GM10266 (cell line): ENCODE measurements around the gene ITGA7.

ENCODE experiments used
- DNase-seq: peaks from one replicate; pipeline ENCODE4 v3.0.0; 2012; ENCODE audit errors: extremely low spot score
- TF ChIP-seq, protein P1 (sequence below): IDR thresholded peaks from 2 replicates; pipeline ENCODE4 v1.5.1; 2012; ENCODE audit warnings: mild to moderate bottlenecking, low read depth; ENCODE audit not compliant: control insufficient read depth, insufficient read depth; ENCODE audit errors: missing control alignments

ITGA7 gene

GRCh38 chr12:55729819-55730818 is 22.4 kb upstream of the ITGA7 start:
- peak; percentile 68 for DNase-seq
- TF ChIP-seq, protein P1, sequence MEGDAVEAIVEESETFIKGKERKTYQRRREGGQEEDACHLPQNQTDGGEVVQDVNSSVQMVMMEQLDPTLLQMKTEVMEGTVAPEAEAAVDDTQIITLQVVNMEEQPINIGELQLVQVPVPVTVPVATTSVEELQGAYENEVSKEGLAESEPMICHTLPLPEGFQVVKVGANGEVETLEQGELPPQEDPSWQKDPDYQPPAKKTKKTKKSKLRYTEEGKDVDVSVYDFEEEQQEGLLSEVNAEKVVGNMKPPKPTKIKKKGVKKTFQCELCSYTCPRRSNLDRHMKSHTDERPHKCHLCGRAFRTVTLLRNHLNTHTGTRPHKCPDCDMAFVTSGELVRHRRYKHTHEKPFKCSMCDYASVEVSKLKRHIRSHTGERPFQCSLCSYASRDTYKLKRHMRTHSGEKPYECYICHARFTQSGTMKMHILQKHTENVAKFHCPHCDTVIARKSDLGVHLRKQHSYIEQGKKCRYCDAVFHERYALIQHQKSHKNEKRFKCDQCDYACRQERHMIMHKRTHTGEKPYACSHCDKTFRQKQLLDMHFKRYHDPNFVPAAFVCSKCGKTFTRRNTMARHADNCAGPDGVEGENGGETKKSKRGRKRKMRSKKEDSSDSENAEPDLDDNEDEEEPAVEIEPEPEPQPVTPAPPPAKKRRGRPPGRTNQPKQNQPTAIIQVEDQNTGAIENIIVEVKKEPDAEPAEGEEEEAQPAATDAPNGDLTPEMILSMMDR = peak; percentile 13

- TF ChIP-seq, protein P1 = peak; percentile 22
- DNase-seq = peak; percentile 96
Measured at GRCh38 chr12:55728939-55729818, 21.5 kb upstream of the ITGA7 start, which contains the start of gene CD63. CD63 (minus strand) TSS chr12:55729009; CDS start chr12:55728341, 668 bp downstream.

DNA sequence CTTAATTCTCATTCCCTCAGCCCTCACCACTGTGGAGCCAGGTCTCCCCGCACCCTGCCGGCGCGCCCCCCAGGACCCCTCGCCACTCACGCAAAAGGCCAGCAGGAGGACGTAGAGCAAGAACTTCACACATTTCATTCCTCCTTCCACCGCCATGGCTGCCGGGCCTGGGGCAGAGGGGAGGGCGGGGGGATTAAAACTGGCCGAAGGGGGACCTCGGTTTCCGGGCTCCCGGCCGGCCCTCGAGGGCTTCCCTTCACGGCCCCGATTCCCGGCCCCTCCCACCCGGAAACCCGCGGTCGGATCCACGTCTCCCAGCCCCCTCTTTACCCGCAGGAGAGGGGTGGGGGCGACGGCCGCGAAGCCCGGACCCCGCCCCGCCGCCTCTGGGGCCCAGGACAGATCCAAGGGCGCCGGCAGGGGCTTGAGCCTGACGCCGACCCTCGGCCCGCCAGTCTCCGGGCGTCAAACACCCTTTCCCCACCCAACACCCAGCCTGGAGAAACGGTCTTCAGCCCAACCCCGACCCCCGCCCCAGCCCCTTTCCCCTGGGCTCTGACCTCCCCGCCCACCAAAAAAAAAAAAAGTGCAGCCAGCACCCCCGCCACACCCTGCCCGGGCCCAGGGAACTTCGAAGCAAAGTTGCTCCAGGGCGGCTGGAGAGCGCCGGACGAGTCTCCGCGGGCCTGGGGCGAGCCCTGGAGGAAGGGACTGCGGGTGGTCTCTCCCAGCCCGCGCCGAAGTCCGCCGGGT is 20.7 kb upstream of the ITGA7 start:
- TF ChIP-seq, protein P1 = no peak
- no peak for DNase-seq

DNA sequence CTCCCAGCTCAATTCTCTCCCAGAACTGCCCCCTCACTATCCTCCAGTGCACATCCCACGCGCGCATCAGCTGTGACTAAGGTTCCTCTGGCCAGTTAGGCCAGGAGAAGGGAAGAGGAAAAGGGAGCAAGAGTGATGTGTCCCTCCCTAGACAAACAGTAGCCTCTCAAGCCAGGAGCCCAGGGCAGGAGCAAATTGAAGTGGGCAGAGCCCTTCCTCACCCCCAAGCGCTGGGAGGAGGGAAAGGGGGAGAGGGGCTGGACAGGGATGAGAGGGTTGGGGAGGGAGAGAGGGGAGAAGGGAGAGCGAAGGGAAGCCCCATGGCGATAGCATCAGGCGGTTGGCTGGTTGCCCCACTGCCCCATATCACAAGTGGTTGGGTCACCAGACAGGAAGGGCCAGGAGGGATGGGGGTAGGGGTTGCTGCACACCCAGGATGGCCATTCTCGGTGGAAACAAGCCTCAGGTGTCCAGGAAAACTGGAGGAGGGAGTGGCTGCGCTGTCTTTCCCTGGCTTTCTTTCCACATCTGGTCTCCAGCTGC is 20.0 kb upstream of the ITGA7 start:
- TF ChIP-seq, protein P1 = no peak

GRCh38 chr12:55726971-55727370 is 19.3 kb upstream of the ITGA7 start:
- DNase-seq = no peak
- TF ChIP-seq, protein P1 = no peak

More for the DNA sequence above, 20.0 kb upstream of the ITGA7 start:
- DNase-seq = no peak

DNA sequence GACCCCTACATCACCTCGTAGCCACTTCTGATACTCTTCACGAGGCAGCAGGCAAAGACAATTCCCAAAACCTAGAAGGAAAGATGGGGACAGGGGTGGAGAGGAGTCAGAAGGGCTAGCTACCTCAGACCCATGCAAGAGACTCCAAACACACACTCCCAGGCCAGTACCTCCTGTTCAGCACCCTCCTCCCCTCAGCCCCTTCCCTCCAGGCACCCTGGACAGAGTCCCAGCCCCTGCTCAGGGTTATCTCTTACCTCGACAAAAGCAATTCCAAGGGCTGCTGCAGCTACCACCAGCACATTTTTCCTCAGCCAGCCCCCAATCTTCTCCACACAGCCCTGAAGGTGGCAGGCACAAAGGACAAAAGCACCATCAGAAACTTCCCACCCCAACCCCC is 17.9 kb upstream of the ITGA7 start:
- TF ChIP-seq, protein P1 = no peak

More for the DNA sequence above, 17.9 kb upstream of the ITGA7 start:
- no peak for DNase-seq
